Trophoblast cell (in vitro differentiated cells and primary cell): ENCODE measurements around the gene SVIP.

Source experiments
- DNase-seq, 2 donors: peaks; one replicate each; pipeline ENCODE4 v3.0.0-alpha.2; 2016
- H2AFZ ChIP-seq: 2 replicates; pipeline ENCODE4 v1.6.1; 2013; ENCODE audit warnings: low read length, moderate library complexity, mild to moderate bottlenecking; ENCODE audit not compliant: insufficient read depth, poor library complexity
- H2AK5ac ChIP-seq: 2 replicates; pipeline ENCODE4 v1.6.1; 2013; ENCODE audit warnings: mild to moderate bottlenecking, low read length
- H2BK120ac ChIP-seq: 2 replicates; pipeline ENCODE4 v1.6.1; 2013; ENCODE audit warnings: low read length, mild to moderate bottlenecking, moderate library complexity; ENCODE audit not compliant: insufficient read depth, poor library complexity
- H2BK12ac ChIP-seq: 2 replicates; pipeline ENCODE4 v1.6.1; 2013; ENCODE audit warnings: mild to moderate bottlenecking, low read length, moderate library complexity
- H2BK5ac ChIP-seq: 2 replicates; pipeline ENCODE4 v1.6.1; 2013; ENCODE audit warnings: low read length, low read depth, moderate library complexity, mild to moderate bottlenecking; ENCODE audit not compliant: poor library complexity
- H3K14ac ChIP-seq: 2 replicates; pipeline ENCODE4 v1.6.1; 2013; ENCODE audit warnings: mild to moderate bottlenecking, low read length
- H3K18ac ChIP-seq: 2 replicates; pipeline ENCODE4 v1.6.1; 2013; ENCODE audit warnings: mild to moderate bottlenecking, low read length
- H3K23ac ChIP-seq: 2 replicates; pipeline ENCODE4 v1.6.1; 2013; ENCODE audit warnings: low read length
- H3K27ac ChIP-seq: 2 replicates; pipeline ENCODE4 v1.5.1; 2013; ENCODE audit warnings: low read depth, mild to moderate bottlenecking, inconsistent platforms, low read length, moderate library complexity
- H3K27me3 ChIP-seq: 2 replicates; pipeline ENCODE4 v1.6.1; 2013; ENCODE audit warnings: inconsistent platforms, mild to moderate bottlenecking, low read length, moderate library complexity; ENCODE audit not compliant: insufficient read depth
- H3K36me3 ChIP-seq, 2 experiments: 1 replicate in 1 of 2; 2 replicates in 1 of 2; pipeline ENCODE4 v1.6.1; 2013; ENCODE audit warnings: low read length in 2 of 2, mild to moderate bottlenecking in 2 of 2, moderate library complexity in 1 of 2; ENCODE audit not compliant: insufficient read depth in 2 of 2, control insufficient read depth in 1 of 2
- H3K4ac ChIP-seq: 2 replicates; pipeline ENCODE4 v1.6.1; 2013; ENCODE audit warnings: low read depth, mild to moderate bottlenecking, low read length, moderate library complexity
- H3K4me1 ChIP-seq, 2 experiments: 1 replicate in 1 of 2; 2 replicates in 1 of 2; pipeline ENCODE4 v1.6.1; 2013; ENCODE audit warnings: low read length in 2 of 2, mild to moderate bottlenecking in 2 of 2, moderate library complexity in 1 of 2; ENCODE audit not compliant: insufficient read depth in 2 of 2, control insufficient read depth in 1 of 2
- H3K4me2 ChIP-seq: 2 replicates; pipeline ENCODE4 v1.6.1; 2013; ENCODE audit warnings: inconsistent platforms, mild to moderate bottlenecking, low read length, moderate library complexity
- H3K4me3 ChIP-seq: 2 replicates; pipeline ENCODE4 v1.5.1; 2013; ENCODE audit warnings: mild to moderate bottlenecking, low read depth, low read length, inconsistent platforms
- H3K79me1 ChIP-seq: one replicate; pipeline ENCODE4 v1.6.1; 2013; ENCODE audit warnings: low read length
- H3K79me2 ChIP-seq: 2 replicates; pipeline ENCODE4 v1.6.1; 2013; ENCODE audit warnings: low read length, mild to moderate bottlenecking; ENCODE audit not compliant: control insufficient read depth, insufficient read depth, poor library complexity
- H3K9ac ChIP-seq: 2 replicates; pipeline ENCODE4 v1.6.1; 2013; ENCODE audit warnings: mild to moderate bottlenecking, low read length
- H3K9me3 ChIP-seq: 2 replicates; pipeline ENCODE4 v1.6.1; 2013; ENCODE audit warnings: low read depth, mild to moderate bottlenecking, control low read depth, inconsistent platforms, low read length; ENCODE audit not compliant: insufficient read depth
- H4K12ac ChIP-seq: 2 replicates; pipeline ENCODE4 v1.6.1; 2013; ENCODE audit warnings: low read depth, mild to moderate bottlenecking, low read length, moderate library complexity
- H4K8ac ChIP-seq: 2 replicates; pipeline ENCODE4 v1.6.1; 2013; ENCODE audit warnings: low read depth, mild to moderate bottlenecking, low read length, moderate library complexity
- H4K91ac ChIP-seq: one replicate; pipeline ENCODE4 v1.6.1; 2013; ENCODE audit warnings: low read depth, mild to moderate bottlenecking, low read length, moderate library complexity
- WGBS: extraction: QIAGEN DNeasy Blood & Tissue Kit; methylation state at CpG from one replicate; pipeline ENCODE4 v1.1.7; 2013; ENCODE audit warnings: missing lambda C conversion rate; ENCODE audit not compliant: insufficient read length, insufficient coverage; ENCODE audit errors: extremely low coverage; 5-methylcytosine and 5-hydroxymethylcytosine counted together

SVIP gene

GRCh38 chr11:22869325-22869724, 39.7 kb upstream of the SVIP start:
- Histone ChIP-seq H3K36me3 (no peaks in the 10 kb centered on the region), H3K79me2 (no peaks in the 10 kb centered on the region), H3K4me1 (no peaks in the 10 kb centered on the region), H2AK5ac (no peak overlapping the region), H3K4me2 (no peak overlapping the region), H3K4ac (no peak overlapping the region), H4K8ac (no peak overlapping the region), H3K27me3 (no peaks in the 10 kb centered on the region), H2AFZ (no peak overlapping the region), H4K12ac (no peak overlapping the region), H3K79me1 (no peaks in the 10 kb centered on the region), H3K18ac (no peak overlapping the region), H2BK5ac (no peak overlapping the region), H3K27ac (no peak overlapping the region), H4K91ac (no peak overlapping the region), H3K9me3 (no peaks in the 10 kb centered on the region), H2BK12ac (no peak overlapping the region), H2BK120ac (no peak overlapping the region), H3K4me3 (no peak overlapping the region), H3K23ac (no peak overlapping the region), H3K9ac (no peak overlapping the region), H3K14ac (no peak overlapping the region)
- WGBS = no CpG with 5 or more reads among the region's 3 CpGs
- DNase-seq = no peak

GRCh38 chr11:22860241-22860640, 30.6 kb upstream of the SVIP start, which contains the start of gene CCDC179:
Gene CCDC179 (minus strand): TSS chr11:22860474. CDS start chr11:22860421, 53 bp downstream.
- no peak within 1 kb of the TSS for H3K18ac ChIP-seq
- no peak within 1 kb of the TSS for H2BK5ac ChIP-seq
- no peak within 1 kb of the TSS for H3K4me2 ChIP-seq
- no peak within 1 kb of the TSS for H3K9ac ChIP-seq
- no peak within 1 kb of the TSS for H2AK5ac ChIP-seq
- H3K36me3 ChIP-seq = no peaks in the 10 kb centered on the region
- no peak within 1 kb of the TSS for H3K4me3 ChIP-seq
- H3K14ac ChIP-seq = no peak within 1 kb of the TSS
- no peak within 1 kb of the TSS for H3K4ac ChIP-seq
- H3K79me2 ChIP-seq = no peaks in the 10 kb centered on the region
- no peak within 1 kb of the TSS for H3K23ac ChIP-seq
- H4K91ac ChIP-seq = no peak within 1 kb of the TSS
- no peak within 1 kb of the TSS for H2BK120ac ChIP-seq
- no peak within 1 kb of the TSS for H3K27ac ChIP-seq
- no peak for DNase-seq
- no peaks in the 10 kb centered on the region for H3K9me3 ChIP-seq
- H2AFZ ChIP-seq = no peak within 1 kb of the TSS
- no peaks in the 10 kb centered on the region for H3K79me1 ChIP-seq
- no peaks in the 10 kb centered on the region for H3K27me3 ChIP-seq
- H3K4me1 ChIP-seq = no peaks in the 10 kb centered on the region
- no peak within 1 kb of the TSS for H4K8ac ChIP-seq
- no peak within 1 kb of the TSS for H2BK12ac ChIP-seq
- H4K12ac ChIP-seq = no peak within 1 kb of the TSS
- no CpG with 5 or more reads among the region's 4 CpGs for WGBS

- WGBS = no CpG with 5 or more reads among the region's 6 CpGs
- no peaks in the 10 kb centered on the region for H3K36me3 ChIP-seq
Measured at GRCh38 chr11:22859756-22860155, 30.2 kb upstream of the SVIP start.

GRCh38 chr11:22851477-22851876, 21.9 kb upstream of the SVIP start:
- DNase-seq = no peak
- Histone ChIP-seq H3K36me3 (no peaks in the 10 kb centered on the region), H2AFZ (no peak overlapping the region), H2BK12ac (no peak overlapping the region), H2BK5ac (no peak overlapping the region), H2BK120ac (no peak overlapping the region), H3K14ac (no peak overlapping the region), H3K79me1 (no peaks in the 10 kb centered on the region), H2AK5ac (no peak overlapping the region), H3K4me2 (no peak overlapping the region), H4K12ac (no peak overlapping the region), H3K4me1 (no peaks in the 10 kb centered on the region), H4K8ac (no peak overlapping the region), H3K18ac (no peak overlapping the region), H3K27ac (no peak overlapping the region), H4K91ac (no peak overlapping the region), H3K4me3 (no peak overlapping the region), H3K9ac (no peak overlapping the region), H3K79me2 (no peaks in the 10 kb centered on the region), H3K27me3 (no peaks in the 10 kb centered on the region), H3K9me3 (no peaks in the 10 kb centered on the region), H3K4ac (no peak overlapping the region), H3K23ac (no peak overlapping the region)

More at GRCh38 chr11:22859756-22860155, 30.2 kb upstream of the SVIP start:
- H3K9ac ChIP-seq = no peak overlapping the region
- no peak overlapping the region for H3K4ac ChIP-seq
- no peak overlapping the region for H3K4me3 ChIP-seq
- H3K79me1 ChIP-seq = no peaks in the 10 kb centered on the region
- H2BK120ac ChIP-seq = no peak overlapping the region
- H3K4me2 ChIP-seq = no peak overlapping the region
- no peaks in the 10 kb centered on the region for H3K27me3 ChIP-seq
- no peak overlapping the region for H3K23ac ChIP-seq
- no peak overlapping the region for H3K14ac ChIP-seq
- H2BK5ac ChIP-seq = no peak overlapping the region
- no peaks in the 10 kb centered on the region for H3K4me1 ChIP-seq
- H2BK12ac ChIP-seq = no peak overlapping the region
- no peak overlapping the region for H3K18ac ChIP-seq
- no peak overlapping the region for H4K8ac ChIP-seq
- H2AK5ac ChIP-seq = no peak overlapping the region
- no peak overlapping the region for H4K91ac ChIP-seq
- DNase-seq = no peak
- no peak overlapping the region for H2AFZ ChIP-seq
- H3K9me3 ChIP-seq = no peaks in the 10 kb centered on the region
- no peak overlapping the region for H4K12ac ChIP-seq
- H3K27ac ChIP-seq = no peak overlapping the region
- H3K79me2 ChIP-seq = no peaks in the 10 kb centered on the region
